NCI-H2227 treated with DMSO at 0.1 percent for 48 hours (cell line): ENCODE measurements around the gene ZNF532.
A peak's percentile ranks its signal among the peaks of the same experiment; 100 is the strongest.

ENCODE experiments used
- DNase-seq: peaks from one replicate; lab custom pipeline; 2025; lab: John Stamatoyannopoulos, UW

The ZNF532 gene

GRCh38 chr18:58870621-58871020, 5.9 kb downstream of the ZNF532 start:
- no peak for DNase-seq

- DNase-seq = peak; percentile 72
Observed at GRCh38 chr18:58871514-58872420, 7.1 kb downstream of the ZNF532 start.

DNA sequence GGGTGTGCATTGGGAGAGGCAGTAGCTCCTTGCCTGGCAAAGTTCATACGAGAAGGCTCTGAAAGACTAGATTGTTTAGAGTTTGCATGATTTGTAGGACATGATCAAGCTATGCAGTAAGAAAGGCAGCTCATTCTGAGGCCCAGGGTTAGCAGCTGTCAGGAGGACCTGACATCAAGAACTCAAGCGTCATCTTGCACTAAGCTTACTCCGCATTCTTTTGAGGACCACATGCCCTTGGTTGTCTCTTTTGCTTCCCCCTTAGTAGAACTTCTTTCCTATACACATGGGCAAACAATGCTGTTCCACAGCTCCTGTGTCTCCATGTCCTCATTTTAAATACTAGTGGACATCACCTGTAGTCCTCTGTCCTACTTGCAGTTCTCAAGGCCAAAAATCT, 14.0 kb downstream of the ZNF532 start:
- no peak for DNase-seq

DNA sequence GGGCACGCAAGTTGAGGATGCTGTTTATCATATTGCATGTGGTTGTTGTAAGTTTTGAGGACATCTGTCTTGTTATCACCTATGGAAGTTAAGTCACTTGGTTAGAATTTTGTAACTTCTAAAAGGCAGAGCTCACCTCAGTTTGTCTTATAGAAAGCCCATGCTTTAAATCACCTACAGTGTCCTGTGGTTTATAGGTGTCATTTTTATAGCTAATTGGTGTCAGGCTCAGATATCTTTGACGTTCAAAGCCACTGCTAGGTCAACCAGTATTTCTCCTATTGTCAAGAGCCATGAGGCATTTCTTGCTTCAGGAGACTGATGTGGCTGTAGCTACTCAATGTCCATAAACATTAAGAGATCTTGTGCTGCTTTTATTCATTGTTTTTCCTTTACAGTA, 16.8 kb downstream of the ZNF532 start:
- no peak for DNase-seq

DNA sequence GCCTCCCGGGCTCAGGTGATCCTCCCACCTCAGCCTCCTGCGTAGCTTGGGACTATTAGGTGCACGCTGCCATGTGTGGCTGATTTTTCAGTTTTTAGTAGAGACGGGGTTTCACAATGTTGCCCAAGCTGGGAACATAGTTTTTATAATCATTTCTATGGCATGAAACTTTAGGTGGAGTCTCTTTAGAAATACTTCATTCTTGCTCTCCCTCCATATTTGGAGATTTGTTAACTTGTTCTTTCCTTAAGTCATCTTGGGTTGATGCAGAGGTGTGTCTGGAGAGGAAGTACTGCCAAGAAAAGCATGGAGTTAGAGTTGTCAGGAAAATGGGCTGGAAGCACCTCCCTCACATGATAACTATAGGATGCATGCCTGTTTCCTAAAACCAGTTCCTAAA, 17.4 kb downstream of the ZNF532 start:
- DNase-seq = no peak

DNA sequence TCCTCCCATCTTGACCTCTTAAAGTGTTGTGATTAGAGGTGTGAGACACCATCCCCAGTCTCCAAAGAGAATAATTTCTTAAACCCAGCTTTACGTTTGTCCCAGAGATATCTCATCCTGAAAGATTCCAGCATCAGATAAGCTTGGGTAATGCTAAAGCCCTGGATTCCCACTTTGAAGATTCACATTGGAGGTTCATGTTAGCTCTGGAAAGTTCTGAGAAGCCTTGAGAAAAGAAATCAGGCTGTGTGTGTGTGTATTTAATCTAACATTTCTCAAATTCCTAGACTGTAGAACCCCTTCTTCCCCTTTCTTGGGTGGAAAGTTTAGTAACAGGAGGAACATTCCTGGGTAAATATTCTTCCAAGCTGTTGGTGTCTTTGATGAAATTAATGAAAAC, 18.0 kb downstream of the ZNF532 start:
- DNase-seq = no peak

- no peak for DNase-seq
Observed at GRCh38 chr18:58884680-58885079, 20.0 kb downstream of the ZNF532 start.

- DNase-seq = no peak
Observed at GRCh38 chr18:58886431-58886830, 21.8 kb downstream of the ZNF532 start.

DNA sequence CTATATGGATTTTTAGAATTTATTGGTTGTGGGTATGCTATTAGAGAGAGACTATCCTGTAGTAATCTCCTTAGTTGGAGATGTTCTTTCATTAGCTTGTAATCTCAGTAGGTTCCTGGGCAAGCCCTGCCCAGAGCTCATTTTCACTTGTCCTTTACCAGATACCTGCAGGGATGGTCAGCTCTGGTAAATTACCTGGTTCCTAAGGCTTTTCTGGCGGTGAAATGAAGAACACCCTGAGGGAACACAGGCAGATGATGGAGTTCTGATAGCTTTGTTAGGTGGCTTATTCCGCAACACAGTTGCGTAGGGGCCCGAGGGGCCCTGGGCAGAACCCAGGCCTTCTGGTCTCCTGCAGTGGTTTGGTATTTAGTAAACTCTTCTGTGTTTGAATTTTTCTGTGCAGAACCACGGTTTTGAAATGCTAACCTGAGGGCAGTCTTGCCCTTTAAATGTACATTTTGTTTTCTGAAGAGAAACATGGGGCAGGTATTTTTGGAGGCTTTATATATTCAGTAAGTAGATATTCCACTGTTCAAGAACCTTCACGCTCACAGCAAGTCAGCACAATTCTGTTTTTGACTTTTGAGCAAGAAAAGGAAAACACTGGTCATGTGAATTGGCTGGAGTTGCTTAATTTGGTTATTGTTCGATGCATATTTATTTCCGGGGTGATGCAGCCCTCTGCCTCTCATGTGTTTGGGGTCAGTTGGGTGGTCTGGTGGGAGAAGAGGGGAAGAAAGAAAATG, 22.4 kb downstream of the ZNF532 start:
- DNase-seq = no peak

DNA sequence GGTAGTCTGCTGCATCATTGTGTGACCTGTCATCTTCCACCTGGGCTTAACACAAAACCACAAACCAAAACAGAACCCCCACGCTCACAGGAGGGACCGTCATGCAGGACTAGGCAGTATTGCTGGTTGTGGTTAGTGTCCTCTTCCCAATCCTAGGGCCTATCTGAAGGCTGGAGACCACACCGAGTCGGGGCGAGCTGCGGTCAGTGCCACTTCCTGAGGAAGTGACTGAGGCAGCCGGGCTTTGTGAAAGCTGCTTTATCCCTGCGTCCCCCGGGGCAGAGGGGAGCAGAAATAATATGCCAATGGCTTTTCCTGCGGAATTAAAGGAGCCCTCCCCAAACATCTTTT, 22.9 kb downstream of the ZNF532 start:
- DNase-seq = no peak

- no peak for DNase-seq
Observed at GRCh38 chr18:58891776-58892175, 27.1 kb downstream of the ZNF532 start.

DNA sequence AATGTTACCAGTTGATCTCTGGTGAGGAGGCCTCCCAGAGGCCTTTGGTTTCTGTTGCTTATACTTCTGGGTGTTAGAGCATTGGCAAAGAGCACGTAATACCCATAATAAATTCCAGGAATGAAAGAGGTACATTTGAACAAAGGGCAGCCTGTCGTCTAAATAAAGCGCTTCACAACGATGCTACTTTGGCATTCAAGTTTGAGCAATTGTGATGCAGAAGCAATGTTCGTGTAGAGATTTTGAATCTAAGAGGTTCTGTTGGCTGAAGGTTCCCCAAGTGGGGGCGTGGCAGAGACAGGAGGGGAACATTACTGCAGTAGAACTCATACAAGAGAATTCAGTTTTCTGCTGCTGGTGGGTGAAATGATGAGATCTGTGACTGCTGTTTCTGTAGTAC, 27.8 kb downstream of the ZNF532 start:
- DNase-seq = no peak

- DNase-seq = no peak
Observed at GRCh38 chr18:58893388-58894099, 28.9 kb downstream of the ZNF532 start.

GRCh38 chr18:58894930-58895329, 30.3 kb downstream of the ZNF532 start:
- no peak for DNase-seq

DNA sequence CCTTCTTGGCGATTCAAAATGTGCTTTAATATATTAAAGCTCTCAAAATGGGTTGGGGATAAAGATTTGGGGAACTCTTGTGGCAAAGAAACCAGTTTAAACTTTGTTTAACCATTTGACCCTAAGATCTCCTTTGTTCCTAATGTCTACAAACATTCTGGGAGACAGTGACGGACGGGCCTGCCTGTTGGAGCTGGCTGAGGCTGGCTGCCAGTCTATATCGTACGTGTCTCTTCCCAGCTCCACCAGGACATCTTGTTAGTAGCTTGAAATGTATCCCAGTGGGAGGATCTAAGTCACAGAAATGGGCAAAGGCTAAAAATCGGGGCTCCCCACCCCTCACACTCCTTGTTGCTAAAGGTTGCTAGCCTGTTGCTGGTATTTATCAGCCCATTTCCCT, 30.7 kb downstream of the ZNF532 start:
- no peak for DNase-seq

GRCh38 chr18:58896268-58896667, 31.6 kb downstream of the ZNF532 start:
- DNase-seq = no peak

DNA sequence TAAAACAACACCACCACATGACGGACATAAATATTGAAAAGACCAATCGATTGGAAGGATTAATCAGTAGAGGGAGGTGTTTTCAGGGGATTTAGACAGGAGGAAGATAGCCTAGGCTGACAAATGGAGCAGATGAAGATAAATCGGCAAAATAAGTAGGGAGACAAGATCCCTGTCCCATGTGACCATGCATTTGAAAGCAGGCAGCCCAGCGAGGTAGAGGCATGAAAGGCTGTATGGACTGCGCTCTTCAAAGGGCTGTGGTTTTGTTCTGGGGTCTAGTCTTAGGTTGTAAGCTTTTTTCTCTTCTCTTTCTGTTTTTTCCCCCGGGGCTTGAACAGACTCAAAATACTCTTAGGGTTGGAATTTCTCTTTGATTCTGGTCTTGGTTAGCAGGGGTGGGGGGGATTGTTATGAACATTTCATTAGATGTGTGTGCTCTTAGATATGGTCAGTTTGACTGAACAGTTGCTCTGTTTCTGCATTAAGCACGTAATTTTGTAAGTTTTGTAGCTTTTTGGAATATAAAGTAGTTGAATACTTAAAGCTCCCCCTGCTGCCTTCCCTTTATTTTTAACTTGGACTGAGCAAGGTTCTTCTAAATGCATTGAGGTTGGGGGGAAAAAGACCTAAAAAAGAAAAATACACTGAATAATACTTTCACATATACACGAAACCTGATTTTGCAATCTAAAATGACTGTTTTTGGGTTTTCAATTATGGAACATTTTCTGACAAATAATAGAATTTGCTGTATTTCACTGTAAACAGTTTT, 32.2 kb downstream of the ZNF532 start:
- DNase-seq = no peak

DNA sequence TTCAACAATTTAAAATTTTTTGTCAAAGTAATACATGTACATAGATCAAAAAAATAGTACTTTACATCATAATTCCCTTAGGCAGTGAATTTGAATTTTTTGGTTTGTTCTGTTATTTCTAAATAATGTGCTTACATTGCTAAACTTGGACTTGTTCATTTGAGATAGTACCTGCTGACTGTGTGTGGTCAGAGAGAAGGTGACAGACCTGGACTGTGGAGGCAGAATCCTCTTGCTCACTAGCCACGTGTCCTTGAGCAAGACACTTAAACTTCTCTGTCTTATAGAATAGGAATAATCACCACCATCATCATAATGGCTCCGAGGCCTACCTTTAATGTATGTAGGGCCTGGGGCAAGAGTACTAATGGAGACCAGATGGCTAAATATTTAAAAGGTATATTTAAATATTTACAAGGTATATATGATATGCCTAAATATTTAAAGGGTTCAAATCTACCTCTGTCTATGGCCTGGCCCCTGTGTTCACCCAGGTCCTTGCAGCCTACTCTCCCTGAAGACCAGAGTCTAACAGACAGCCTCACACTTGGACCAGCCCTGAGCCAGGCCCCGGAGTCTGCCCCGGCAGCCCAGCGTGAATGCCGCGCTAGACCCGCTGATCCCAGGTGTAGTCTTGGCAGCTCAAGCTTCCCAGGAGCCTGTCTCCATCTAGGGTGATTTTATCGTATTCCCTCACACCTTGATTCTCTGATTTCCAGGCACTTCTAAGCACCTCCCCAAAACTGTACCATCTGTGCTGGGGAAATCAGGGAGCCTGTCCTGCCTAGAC, 33.5 kb downstream of the ZNF532 start:
- DNase-seq = no peak

DNA sequence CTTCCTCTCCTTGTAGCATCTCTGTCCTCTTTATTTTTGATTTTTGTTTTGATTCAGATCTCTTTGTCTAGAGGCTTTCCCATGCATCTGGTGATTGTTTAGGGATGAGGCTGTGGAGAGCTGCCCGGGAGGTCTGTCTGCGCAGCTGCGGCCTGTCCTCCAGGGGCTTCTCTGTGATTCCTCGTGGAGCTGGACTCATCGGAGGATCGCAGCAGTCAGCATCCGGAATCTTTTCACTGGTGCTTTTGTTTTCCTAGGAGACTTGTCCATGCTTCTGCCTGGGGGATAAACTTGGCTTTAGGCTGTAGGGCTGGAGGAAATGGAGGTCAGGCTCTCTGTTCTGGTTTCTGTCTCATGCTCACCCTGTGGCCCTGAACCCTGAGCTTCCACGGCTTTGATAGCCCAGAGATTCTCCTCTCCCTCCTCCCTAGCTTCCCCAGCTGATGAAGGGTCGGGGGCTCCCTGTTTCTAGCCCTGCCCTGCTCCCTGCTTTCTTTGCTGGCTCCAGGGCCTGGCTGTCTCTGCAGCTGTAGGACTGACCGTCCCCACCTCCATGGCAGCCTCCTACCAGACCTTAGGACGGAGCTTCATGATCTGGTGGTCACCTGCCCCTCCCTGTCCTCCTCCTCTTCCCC, 35.5 kb downstream of the ZNF532 start:
- no peak for DNase-seq

GRCh38 chr18:58901143-58901542, 36.5 kb downstream of the ZNF532 start:
- DNase-seq = no peak

GRCh38 chr18:58901783-58902182, 37.1 kb downstream of the ZNF532 start:
- DNase-seq = no peak
